Duodenal mucosa (tissue), 2 donors: ENCODE results near the gene OGFR.
A peak's percentile ranks its signal among the peaks of the same experiment; 100 is the strongest.

Experiments used
- H3K27ac ChIP-seq: one replicate; pipeline ENCODE4 v1.7.0; 2013; ENCODE audit warnings: low read depth, low read length
- H3K27me3 ChIP-seq, 2 donors: one replicate each; pipeline ENCODE4 v1.7.0; 2013; ENCODE audit warnings: low read length in 2 of 2, control low read depth in 1 of 2; ENCODE audit not compliant: insufficient read depth in 2 of 2, control insufficient read depth in 1 of 2
- H3K36me3 ChIP-seq, 2 donors: one replicate each; pipeline ENCODE4 v1.7.0; 2013; ENCODE audit warnings: low read length in 2 of 2, control low read depth in 1 of 2; ENCODE audit not compliant: insufficient read depth in 2 of 2, control insufficient read depth in 1 of 2
- H3K4me1 ChIP-seq, 2 donors: one replicate each; pipeline ENCODE4 v1.7.0; 2013; ENCODE audit warnings: low read length in 2 of 2, control low read depth in 1 of 2; ENCODE audit not compliant: insufficient read depth in 2 of 2, control insufficient read depth in 1 of 2
- H3K4me3 ChIP-seq, 2 donors: one replicate each; pipeline ENCODE4 v1.7.0; 2013; ENCODE audit warnings: low read length in 2 of 2, low read depth in 1 of 2
- H3K9ac ChIP-seq, 2 donors: one replicate each; pipeline ENCODE4 v1.7.0; 2013; ENCODE audit warnings: low read length in 2 of 2, low read depth in 1 of 2
- H3K9me3 ChIP-seq, 2 donors: one replicate each; pipeline ENCODE4 v1.7.0; 2013; ENCODE audit warnings: low read length in 2 of 2, control low read depth in 1 of 2; ENCODE audit not compliant: control insufficient read depth in 1 of 2

Gene OGFR

GRCh38 chr20:62782149-62782892 is 22.3 kb upstream of the OGFR start:
- H3K4me3 ChIP-seq, result no peak overlapping the region
- no peak overlapping the region for H3K9ac ChIP-seq
- no peaks in the 10 kb centered on the region for H3K27me3 ChIP-seq
- no peaks in the 10 kb centered on the region for H3K36me3 ChIP-seq
- H3K27ac ChIP-seq, result no peak overlapping the region
- peaks cover 0 to 1% of the 10 kb centered on the region in 2 donors for H3K4me1 ChIP-seq
- H3K9me3 ChIP-seq, result no peaks in the 10 kb centered on the region

- H3K36me3 ChIP-seq, result no peaks in the 10 kb centered on the region
- H3K4me3 ChIP-seq, result no peak overlapping the region
- no peak overlapping the region for H3K9ac ChIP-seq
- H3K27me3 ChIP-seq, result no peaks in the 10 kb centered on the region
- H3K27ac ChIP-seq, result no peak overlapping the region
- H3K9me3 ChIP-seq, result no peaks in the 10 kb centered on the region
- peaks cover 4 to 7% of the 10 kb centered on the region in 2 donors for H3K4me1 ChIP-seq
Measured at GRCh38 chr20:62782893-62783278, 21.7 kb upstream of the OGFR start.

GRCh38 chr20:62784497-62784896 is 20.1 kb upstream of the OGFR start:
- Histone ChIP-seq H3K27me3 (no peaks in the 10 kb centered on the region), H3K27ac (no peak overlapping the region), H3K9ac (no peak overlapping the region), H3K9me3 (no peaks in the 10 kb centered on the region), H3K36me3 (no peaks in the 10 kb centered on the region), H3K4me1 (peaks cover 4 to 8% of the 10 kb centered on the region in 2 donors), H3K4me3 (no peak overlapping the region)

GRCh38 chr20:62785393-62785792 is 19.2 kb upstream of the OGFR start:
- H3K4me1 ChIP-seq, result peaks cover 4 to 8% of the 10 kb centered on the region in 2 donors
- no peaks in the 10 kb centered on the region for H3K27me3 ChIP-seq
- H3K9me3 ChIP-seq, result no peaks in the 10 kb centered on the region
- H3K27ac ChIP-seq, result no peak overlapping the region
- no peaks in the 10 kb centered on the region for H3K36me3 ChIP-seq
- H3K9ac ChIP-seq, result no peak overlapping the region
- H3K4me3 ChIP-seq, result no peak overlapping the region

GRCh38 chr20:62786157-62786556 is 18.5 kb upstream of the OGFR start:
- no peaks in the 10 kb centered on the region for H3K9me3 ChIP-seq
- peaks cover 5 to 8% of the 10 kb centered on the region in 2 donors for H3K4me1 ChIP-seq
- no peak overlapping the region for H3K27ac ChIP-seq
- no peaks in the 10 kb centered on the region for H3K36me3 ChIP-seq
- H3K9ac ChIP-seq, result no peak overlapping the region
- H3K4me3 ChIP-seq, result no peak overlapping the region
- no peaks in the 10 kb centered on the region for H3K27me3 ChIP-seq

- Histone ChIP-seq H3K9me3 (no peaks in the 10 kb centered on the region), H3K4me1 (peaks cover 8% of the 10 kb centered on the region in 2 donors), H3K9ac (no peak overlapping the region), H3K27ac (no peak overlapping the region), H3K36me3 (no peaks in the 10 kb centered on the region), H3K27me3 (no peaks in the 10 kb centered on the region), H3K4me3 (peak overlapping the region in 1 of 2 donors; percentile 43)
Measured at GRCh38 chr20:62787321-62787720, 17.3 kb upstream of the OGFR start.

- no peaks in the 10 kb centered on the region for H3K36me3 ChIP-seq
- H3K27ac ChIP-seq, result no peak overlapping the region
- peak overlapping the region in 1 of 2 donors; percentile 43 for H3K4me3 ChIP-seq
- H3K4me1 ChIP-seq, result peaks cover 8% of the 10 kb centered on the region in 2 donors
- no peaks in the 10 kb centered on the region for H3K9me3 ChIP-seq
- no peak overlapping the region for H3K9ac ChIP-seq
- no peaks in the 10 kb centered on the region for H3K27me3 ChIP-seq
Measured at GRCh38 chr20:62787866-62788265, 16.8 kb upstream of the OGFR start.

GRCh38 chr20:62788607-62789006 is 16.0 kb upstream of the OGFR start:
- no peak overlapping the region for H3K4me3 ChIP-seq
- H3K4me1 ChIP-seq, result peaks cover 11 to 13% of the 10 kb centered on the region in 2 donors
- H3K9ac ChIP-seq, result no peak overlapping the region
- H3K9me3 ChIP-seq, result no peaks in the 10 kb centered on the region
- no peak overlapping the region for H3K27ac ChIP-seq
- no peaks in the 10 kb centered on the region for H3K36me3 ChIP-seq
- H3K27me3 ChIP-seq, result no peaks in the 10 kb centered on the region

GRCh38 chr20:62790075-62790474 is 14.6 kb upstream of the OGFR start:
- Histone ChIP-seq H3K9me3 (no peaks in the 10 kb centered on the region), H3K4me3 (no peak overlapping the region), H3K27me3 (no peaks in the 10 kb centered on the region), H3K27ac (no peak overlapping the region), H3K4me1 (peaks cover 16 to 21% of the 10 kb centered on the region in 2 donors), H3K36me3 (no peaks in the 10 kb centered on the region), H3K9ac (no peak overlapping the region)

GRCh38 chr20:62791301-62792181 is 13.1 kb upstream of the OGFR start:
- Histone ChIP-seq H3K36me3 (no peaks in the 10 kb centered on the region), H3K27ac (no peak overlapping the region), H3K9ac (no peak overlapping the region), H3K27me3 (no peaks in the 10 kb centered on the region), H3K4me3 (no peak overlapping the region), H3K4me1 (peaks cover 16 to 21% of the 10 kb centered on the region in 2 donors), H3K9me3 (no peaks in the 10 kb centered on the region)
